HG03432 (cell line): ENCODE results near the gene HPCAL1.
"Not testable (repeated sequence)": the region's sequence is repeated elsewhere in the genome, so short reads cannot be mapped to it uniquely, and the experiment has no call there.

Experiments used
- ATAC-seq: cut with Tn5 transposase; IDR thresholded peaks from one replicate; pipeline ENCODE4 v1.9.1; 2021; ENCODE audit warnings: mild to moderate bottlenecking, moderate library complexity; ENCODE audit not compliant: unreplicated experiment

HPCAL1 gene

GRCh38 chr2:10302479-10303180 lies at the start of gene HPCAL1:
Gene HPCAL1, plus strand, starts transcription at chr2:10302904. Its CDS starts 116,854 bp downstream, at chr2:10419758.
- ATAC-seq, result peak; percentile 78

DNA sequence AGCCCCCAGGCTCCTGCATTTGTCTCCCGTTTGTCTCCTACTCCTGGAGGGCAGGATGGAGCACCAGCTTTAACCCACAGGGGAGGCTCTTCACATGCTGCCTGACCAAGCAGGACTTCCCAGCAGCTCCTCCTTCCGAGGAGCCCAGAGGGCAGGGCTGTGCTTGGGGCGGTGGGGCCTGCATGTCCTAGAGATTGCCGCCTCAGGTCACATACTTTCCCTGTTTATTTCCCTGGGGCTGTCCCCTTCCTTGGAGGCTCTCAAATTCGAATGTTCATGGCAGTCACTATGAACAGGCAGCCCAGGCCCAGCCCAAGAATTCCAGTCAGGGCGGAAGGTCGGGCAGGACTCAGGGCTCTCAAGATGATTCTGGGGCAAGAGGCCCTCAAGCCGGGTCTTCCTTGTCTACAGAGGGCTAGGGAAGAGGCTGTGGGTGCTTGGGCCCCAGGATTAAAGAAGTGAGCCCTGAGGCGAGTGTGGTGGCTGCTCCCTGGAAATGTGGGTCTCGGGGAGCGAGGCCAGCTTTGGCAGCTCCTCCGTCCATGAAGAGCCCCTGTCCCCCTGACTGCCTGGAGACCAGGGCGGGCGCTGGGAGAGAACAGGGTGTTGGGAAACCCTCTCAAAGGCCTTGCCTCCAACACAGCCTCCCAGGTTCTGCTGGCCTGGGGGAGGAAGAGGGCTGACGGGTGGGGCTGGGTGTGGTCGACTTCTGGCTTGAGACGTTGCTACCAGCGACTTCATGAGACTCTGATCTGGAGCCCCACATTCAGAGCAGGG lies 48.9 kb upstream of the HPCAL1 start:
- no peak for ATAC-seq

- no peak for ATAC-seq
Measured at GRCh38 chr2:10254373-10255188, 48.1 kb upstream of the HPCAL1 start.

DNA sequence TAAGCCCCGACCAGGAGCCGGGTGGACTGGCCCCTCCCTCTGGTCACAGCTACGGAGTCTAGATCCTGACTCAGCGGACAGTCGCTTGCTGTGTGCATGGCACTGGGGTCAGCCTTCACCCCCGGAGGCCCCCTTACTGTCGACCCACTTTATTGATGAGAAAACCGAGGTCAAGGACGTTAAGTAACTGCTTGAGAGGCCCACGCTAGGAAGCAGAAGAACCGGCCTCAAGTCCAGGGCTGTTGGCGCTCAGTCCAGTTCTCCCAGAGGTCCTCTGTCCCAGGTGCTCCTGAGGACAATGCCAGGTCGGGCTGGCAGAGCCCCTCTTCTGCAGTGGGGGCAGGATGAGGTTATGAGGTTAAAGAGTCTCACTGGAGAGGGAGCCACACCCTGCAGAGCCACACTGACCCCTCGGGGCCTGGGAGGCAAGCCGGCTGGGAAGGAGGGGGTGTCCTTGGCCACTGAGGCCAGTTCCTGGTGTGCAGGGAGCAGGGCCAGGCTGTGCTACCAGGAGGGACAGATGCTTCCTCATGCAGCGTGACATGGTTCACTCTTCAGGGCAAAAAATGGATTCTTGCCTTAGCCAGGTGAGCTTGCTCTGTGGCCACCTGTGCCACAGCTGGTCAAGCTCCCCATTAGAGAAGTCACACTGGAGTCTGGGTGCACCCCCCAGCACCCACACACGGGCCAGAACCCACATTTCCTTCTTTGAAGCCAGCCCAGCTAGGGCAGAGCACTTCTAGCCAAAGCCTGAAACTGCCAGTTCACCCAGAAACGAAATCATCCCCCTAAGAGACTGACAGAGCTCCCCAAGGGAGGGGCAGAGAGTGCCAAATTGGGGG lies 47.3 kb upstream of the HPCAL1 start:
- ATAC-seq, result no peak

GRCh38 chr2:10256031-10256514 lies 46.6 kb upstream of the HPCAL1 start:
- no peak for ATAC-seq

GRCh38 chr2:10256515-10257031 lies 46.1 kb upstream of the HPCAL1 start:
- no peak for ATAC-seq

DNA sequence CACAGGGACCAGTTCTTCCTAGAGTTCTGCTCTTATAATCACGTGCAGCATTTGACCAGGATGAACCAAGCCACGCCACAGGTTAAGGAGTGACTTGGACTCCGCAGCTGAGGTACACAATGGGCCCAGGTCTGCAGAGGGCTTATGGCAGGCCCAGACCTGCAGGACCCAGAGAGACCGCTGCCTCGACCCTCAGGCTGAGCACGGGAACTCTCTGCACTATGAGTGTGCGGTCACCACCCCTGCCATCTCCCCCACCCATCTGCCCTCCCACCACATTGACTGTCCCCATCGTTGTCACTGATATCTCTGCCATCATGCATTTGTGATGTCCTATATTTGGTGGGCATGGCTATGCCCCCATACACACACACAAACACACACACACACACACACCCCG lies 45.7 kb upstream of the HPCAL1 start:
- no peak for ATAC-seq

DNA sequence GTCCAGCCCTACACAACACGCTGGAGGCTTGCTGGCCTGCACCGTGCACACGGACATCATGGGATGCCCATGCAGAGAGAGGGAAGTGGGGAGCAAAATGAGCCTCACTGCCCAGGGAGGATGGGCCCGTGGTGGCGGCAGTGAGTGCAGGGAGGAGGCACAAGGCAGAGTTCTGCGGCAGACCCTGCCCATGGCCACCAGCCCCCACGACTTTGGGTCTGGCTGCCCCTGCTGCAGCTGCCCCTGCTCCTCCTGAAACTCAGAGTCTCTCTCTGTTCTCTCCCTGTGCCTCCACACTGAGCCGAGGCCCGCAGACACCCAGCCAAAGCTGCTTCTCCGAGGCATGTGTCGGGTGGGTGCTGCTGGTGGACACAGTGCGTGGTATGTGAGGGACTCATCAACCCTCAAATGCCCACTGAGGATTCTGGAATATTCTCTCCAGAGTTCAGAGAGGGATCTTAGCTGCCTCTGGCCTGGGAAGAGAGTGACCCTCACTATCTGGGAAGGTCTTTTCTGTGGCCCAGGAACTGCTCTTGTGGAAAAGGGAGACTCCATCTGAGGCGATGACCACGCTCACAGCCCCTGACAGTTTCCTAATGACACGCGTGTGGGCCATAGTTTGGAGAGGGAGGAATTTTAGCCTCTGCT lies 45.1 kb upstream of the HPCAL1 start:
- no peak for ATAC-seq

DNA sequence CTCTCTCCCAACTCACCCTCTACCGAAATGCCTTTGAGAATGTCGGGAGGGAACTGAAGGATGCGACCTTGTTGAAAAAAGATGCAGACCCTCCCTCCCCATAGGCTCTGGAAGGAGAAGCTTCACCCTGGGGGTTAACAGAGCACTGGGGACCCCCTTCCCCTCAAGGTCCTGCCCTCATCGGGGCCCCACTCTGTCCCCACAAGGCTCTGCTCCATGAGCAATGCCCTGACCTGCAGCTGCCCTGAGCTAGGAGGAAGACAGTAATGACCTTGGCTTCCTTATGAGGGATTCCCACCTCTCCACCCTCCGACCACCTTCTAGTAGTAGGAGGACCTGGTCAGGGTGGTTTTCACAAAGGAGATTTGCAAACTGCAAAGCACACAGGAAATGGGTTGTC lies 44.4 kb upstream of the HPCAL1 start:
- no peak for ATAC-seq

DNA sequence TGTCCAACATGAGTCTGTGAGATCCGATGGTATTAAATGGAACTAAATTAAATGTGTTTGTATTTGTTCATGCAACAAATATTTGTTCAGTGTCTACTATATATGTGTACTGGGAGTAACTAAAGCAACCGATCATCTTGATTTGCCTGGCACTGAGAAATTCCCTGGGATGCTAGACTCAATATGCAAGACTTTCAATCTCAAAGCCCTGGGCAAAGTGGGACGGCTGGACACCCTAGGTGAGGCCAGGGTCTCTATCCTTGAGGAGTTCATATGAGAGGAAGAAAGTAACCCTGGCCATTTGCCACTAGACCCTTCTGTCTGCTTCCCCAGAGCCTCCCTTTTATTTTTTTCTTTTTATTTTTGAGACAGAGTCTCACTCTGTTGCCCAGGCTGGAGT lies 44.0 kb upstream of the HPCAL1 start:
- no peak for ATAC-seq

DNA sequence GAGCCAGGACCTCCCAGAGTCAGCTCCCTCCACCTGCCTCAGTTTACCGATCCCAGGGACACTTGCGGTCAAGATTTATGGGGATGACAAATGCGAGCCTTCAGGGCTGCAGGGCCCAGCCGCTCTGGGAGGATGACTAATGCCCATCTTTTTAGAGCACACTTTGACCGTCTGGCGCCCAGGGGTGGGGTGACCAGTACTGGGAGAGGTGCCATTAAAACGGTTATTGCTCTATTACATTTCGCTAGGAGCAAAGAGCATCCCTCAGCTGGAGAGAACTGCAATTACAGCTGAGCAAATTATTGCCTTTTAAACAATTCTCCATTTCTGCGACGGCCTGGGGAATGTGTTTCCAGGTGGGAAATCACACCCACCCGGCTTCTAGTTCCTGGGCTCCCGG lies 42.6 kb upstream of the HPCAL1 start:
- ATAC-seq, result no peak

DNA sequence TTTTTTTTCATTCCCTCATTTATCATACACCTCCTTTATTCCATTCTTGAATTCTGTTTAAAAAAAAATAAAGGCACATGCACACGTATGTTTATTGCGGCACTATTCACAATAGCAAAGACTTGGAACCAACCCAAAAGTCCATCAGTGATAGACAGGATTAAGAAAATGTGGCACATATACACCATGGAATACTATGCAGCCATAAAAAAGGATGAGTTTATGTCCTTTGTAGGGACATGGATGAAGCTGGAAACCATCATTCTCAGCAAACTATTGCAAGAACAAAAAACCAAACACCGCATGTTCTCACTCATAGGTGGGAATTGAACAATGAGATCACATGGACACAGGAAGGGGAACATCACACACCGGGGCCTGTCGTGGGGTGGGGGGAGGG lies 39.2 kb upstream of the HPCAL1 start:
- ATAC-seq, result not testable (repeated sequence)

- ATAC-seq, result no peak
Measured at GRCh38 chr2:10264506-10265328, 38.0 kb upstream of the HPCAL1 start.

DNA sequence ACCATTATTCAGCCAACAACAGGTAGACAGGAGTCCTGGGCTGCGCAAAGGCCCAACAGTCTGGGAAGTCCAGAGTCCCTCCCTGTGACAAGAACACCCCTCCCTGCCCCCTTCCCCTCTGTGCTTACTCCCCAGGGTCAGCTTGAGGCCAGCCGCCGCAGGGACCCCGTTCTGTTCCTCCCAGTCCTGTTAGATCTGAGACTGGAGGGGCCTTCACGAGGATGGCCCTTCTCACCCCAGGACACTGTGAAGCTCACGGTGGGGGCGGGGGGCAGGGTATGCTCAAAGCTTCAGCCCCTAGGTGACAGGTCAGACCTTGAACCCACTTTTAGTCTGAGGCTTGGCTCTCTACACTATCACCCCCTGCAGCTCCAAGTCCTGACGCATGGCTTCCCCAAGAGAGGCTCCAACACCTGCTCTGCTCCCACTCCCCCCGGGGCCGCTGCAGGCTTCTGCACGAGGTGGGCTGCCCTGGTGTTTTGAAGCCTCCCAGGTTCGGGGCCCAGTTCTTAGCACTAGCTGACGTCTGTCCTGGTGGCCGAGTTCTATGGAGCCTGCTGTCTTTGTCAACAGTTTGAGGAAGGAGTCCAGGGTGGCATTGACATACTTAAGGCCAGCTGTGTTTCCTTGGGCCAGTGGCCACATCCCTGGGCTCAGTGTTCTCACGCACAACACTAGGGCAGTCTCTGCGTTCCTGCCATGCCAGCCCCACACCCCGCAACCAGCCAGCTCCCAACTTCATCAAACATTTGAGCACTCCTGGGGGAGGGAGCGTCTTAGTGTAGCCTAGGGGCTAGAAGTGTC lies 37.2 kb upstream of the HPCAL1 start:
- ATAC-seq, result no peak

GRCh38 chr2:10266133-10266620 lies 36.5 kb upstream of the HPCAL1 start:
- no peak for ATAC-seq

DNA sequence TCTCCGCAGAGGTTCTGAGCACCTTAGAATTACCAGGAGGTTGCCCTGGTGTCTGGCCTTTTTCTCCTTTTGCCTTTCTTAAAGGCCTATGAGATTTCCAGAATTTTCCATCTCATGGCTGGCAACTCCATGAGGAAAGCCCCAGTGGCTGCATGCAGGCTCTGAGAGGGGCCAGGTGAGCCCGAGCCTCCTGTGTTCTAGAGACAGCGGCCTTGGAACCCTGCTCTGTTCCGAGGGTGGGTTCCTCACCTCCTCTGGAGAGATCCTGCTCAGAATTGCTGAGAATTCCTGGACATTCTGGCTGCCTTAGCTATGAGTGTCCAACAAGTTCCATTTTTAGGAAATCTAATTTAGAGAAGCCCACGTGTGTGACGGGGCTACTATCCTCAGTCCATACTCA lies 35.7 kb upstream of the HPCAL1 start:
- ATAC-seq, result no peak

DNA sequence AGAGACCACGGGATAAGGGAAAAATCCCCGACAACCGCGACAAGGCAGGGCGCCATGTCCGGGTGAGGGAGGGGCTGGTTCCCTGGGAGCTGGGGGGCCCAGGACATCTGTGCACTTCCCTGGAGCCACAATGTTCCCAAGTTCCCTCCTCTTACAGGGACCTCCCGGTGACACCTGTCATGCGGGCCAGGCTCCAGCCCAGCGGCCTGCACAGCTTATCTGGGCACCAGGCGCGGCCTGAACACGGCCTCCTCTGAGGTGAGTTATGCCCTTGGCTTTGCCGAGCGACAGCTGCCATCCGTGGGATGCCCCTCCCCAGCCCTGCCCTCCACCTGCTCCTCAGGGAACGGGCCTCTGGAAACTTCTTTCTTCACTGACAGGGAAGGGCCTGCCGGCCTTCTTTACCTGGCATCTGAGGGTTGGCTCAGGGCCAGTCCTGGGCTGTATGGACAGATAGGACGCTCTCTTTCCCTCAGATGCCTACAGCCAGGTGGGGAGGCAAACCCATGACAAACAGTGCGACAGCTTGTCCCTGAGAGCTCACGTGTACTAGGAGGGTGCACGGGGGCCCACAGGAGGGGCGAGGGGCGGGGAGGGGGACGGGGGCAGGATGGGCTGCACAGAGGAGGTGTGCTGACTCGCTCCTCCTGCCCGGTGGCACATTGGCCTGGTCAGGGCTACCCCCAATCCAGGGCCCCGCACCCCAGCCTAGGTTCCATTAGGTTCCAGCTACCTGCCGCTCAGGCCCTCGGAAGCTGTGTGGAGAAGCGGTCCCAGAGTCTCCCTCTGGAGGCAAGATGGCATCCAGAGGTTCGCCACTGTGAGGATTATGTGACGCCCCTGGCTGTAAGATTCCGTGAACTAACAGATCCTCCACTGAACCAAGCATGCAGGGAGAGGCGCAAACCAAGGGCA lies 34.9 kb upstream of the HPCAL1 start:
- ATAC-seq, result no peak
